K562 (cell line): ENCODE data around the gene LAMA2. TPM values are rescaled to one million over a fixed set of nuclear protein-coding genes. Genes with fewer than 3 reads are reported as not detected.

Experiments used
- EP400 ChIP-seq: fragments of 450-650 bp; IDR thresholded peaks from 2 replicates; pipeline ENCODE4 v1.6.1; 2017; ENCODE audit warnings: antibody characterized with exemption, mild to moderate bottlenecking, moderate library complexity
- ETS1 ChIP-seq: conservative IDR thresholded peaks from 2 replicates; pipeline ENCODE4 v1.6.1; 2011; ENCODE audit warnings: low read depth, mild to moderate bottlenecking, low read length; ENCODE audit not compliant: control insufficient read depth
- FOXJ3 ChIP-seq: sonication (generic); formaldehyde crosslinking; IDR thresholded peaks from 2 replicates; pipeline ENCODE4 v1.4.0; 2020; ENCODE audit warnings: mild to moderate bottlenecking, missing genetic modification reagents
- GMEB1 ChIP-seq: fragments of 250-450 bp; sonication (Bioruptor Pico); IDR thresholded peaks from 2 replicates; pipeline ENCODE4 v1.4.0; 2020; ENCODE audit warnings: mild to moderate bottlenecking
- GTF2B ChIP-seq: IDR thresholded peaks from 2 replicates; pipeline ENCODE4 v1.6.1; 2011; ENCODE audit not compliant: insufficient read length; ENCODE audit errors: extremely low read depth
- MBD2 ChIP-seq: sonication (generic); IDR thresholded peaks from 2 replicates; pipeline ENCODE4 v1.6.1; 2016; ENCODE audit warnings: low read depth, borderline replicate concordance
- MLLT1 ChIP-seq, 2 experiments: fragments of 450-650 bp; IDR thresholded peaks; 2 replicates each; pipeline ENCODE4 v1.6.1; 2016
- MYNN ChIP-seq, 2 experiments: sonication (generic); formaldehyde crosslinking in 1 of 2; IDR thresholded peaks; 2 replicates each; pipeline versions ENCODE4 v1.5.0 to v1.6.1; 2016 to 2020; ENCODE audit warnings: antibody characterized with exemption in 1 of 2, missing genetic modification reagents in 1 of 2
- NCOA2 ChIP-seq, 2 experiments: fragments of 450-650 bp; IDR thresholded peaks; 2 replicates each; pipeline ENCODE4 v1.6.1; 2018; ENCODE audit warnings: mild to moderate bottlenecking in 2 of 2, moderate library complexity in 1 of 2; ENCODE audit not compliant: partially characterized antibody in 2 of 2
- SAFB2 ChIP-seq: fragments of 200-400 bp; formaldehyde crosslinking; IDR thresholded peaks from 2 replicates; pipeline ENCODE4 v1.6.1; 2018; ENCODE audit warnings: borderline replicate concordance, low read length, low read depth, moderate library complexity; ENCODE audit not compliant: severe bottlenecking
- SMARCA4 ChIP-seq: fragments of 450-650 bp; IDR thresholded peaks from 2 replicates; pipeline ENCODE4 v1.6.1; 2016
- TAF9B ChIP-seq: fragments of 450-650 bp; IDR thresholded peaks from 2 replicates; pipeline ENCODE4 v1.6.1; 2018; ENCODE audit warnings: mild to moderate bottlenecking; ENCODE audit not compliant: partially characterized antibody
- THAP12 ChIP-seq: fragments of 250-450 bp; sonication (Bioruptor Pico); IDR thresholded peaks from 2 replicates; pipeline ENCODE4 v1.9.0; 2021; ENCODE audit warnings: mild to moderate bottlenecking, inconsistent platforms
- ZBTB5 ChIP-seq: fragments of 450-650 bp; IDR thresholded peaks from 2 replicates; pipeline ENCODE4 v1.6.1; 2017; ENCODE audit warnings: antibody characterized with exemption
- ZNF124 ChIP-seq: sonication (generic); formaldehyde crosslinking; IDR thresholded peaks from 2 replicates; pipeline ENCODE4 v1.8.1; 2022; ENCODE audit warnings: missing genetic modification reagents
- ZNF431 ChIP-seq: sonication (generic); formaldehyde crosslinking; IDR thresholded peaks from 2 replicates; pipeline ENCODE4 v1.8.0; 2022; ENCODE audit warnings: mild to moderate bottlenecking, missing genetic modification reagents
- ZNF584 ChIP-seq: fragments of 200-800 bp; sonication (Bioruptor generic); IDR thresholded peaks from 2 replicates; pipeline ENCODE4 v1.6.1; 2016; ENCODE audit warnings: low read depth, mild to moderate bottlenecking, missing genetic modification characterization, missing compliant biosample characterization
- ZNF77 ChIP-seq: fragments of 250-450 bp; sonication (Bioruptor Pico); IDR thresholded peaks from 2 replicates; pipeline ENCODE4 v1.5.0; 2020
- polyA plus RNA-seq, 8 experiments: library from polyadenylated mRNA; depleted of rRNA in 4 of 8; stranded (reverse) in 5 of 8; unstranded in 3 of 8; fragments of >200 nt; fragmentation: Nextera tagmentation in 2 of 8; fragmentation: Illumina TruSeq in 1 of 8; extraction: Ambion mirVana in 2 of 8; extraction: Trizol in 1 of 8; gene quantifications; 2 replicates each; pipeline versions ENCODE4 v1.2.1 to v1.2.3, GENCODE V29; 2011 to 2014; ENCODE audit warnings: inconsistent platforms in 1 of 8, missing spikeins in 1 of 8
- total RNA-seq, 7 experiments: library from RNA; depleted of rRNA in 6 of 7; stranded (reverse); fragments of >200 nt in 6 of 7; fragmentation: Illumina TruSeq in 2 of 7; extraction: Trizol in 2 of 7; gene quantifications; 2 replicates each; pipeline versions ENCODE4 v1.2.1 to v1.2.3, GENCODE V29; 2011 to 2021; ENCODE audit warnings: low replicate concordance in 1 of 7

The LAMA2 gene
- total and polyA plus RNA-seq, 9 of the 15 experiments (the other 6 are each of a cell fraction or from before 2014, with no cell fraction given), result 0.04 to 1.5 (median 0.36) TPM

- TF ChIP-seq MYNN (IDR thresholded peaks at IDR 0.05), result no peak
- no peak for TF ChIP-seq MYNN (CRISPR knock-in tag; IDR thresholded peaks at IDR 0.05)
- peak in 1 of 2 experiments; percentile 10 for TF ChIP-seq NCOA2 (IDR thresholded peaks at IDR 0.05; ENCODE audit: partially characterized antibody in 2 of 2)
- no peak for TF ChIP-seq FOXJ3
- 0 out of 2 replicates have a peak, but pooled peaks have one; percentile 41 for TF ChIP-seq ZNF584 (CRISPR knock-in tag)
- TF ChIP-seq ETS1, result no peak
- TF ChIP-seq GMEB1, result no peak
- no peak; a peak in 1 of 4 replicates for TF ChIP-seq MLLT1 (IDR thresholded peaks at IDR 0.05)
- TF ChIP-seq GTF2B, result no peak
- no peak for TF ChIP-seq SAFB2
- TF ChIP-seq ZNF431 (CRISPR knock-in tag), result no peak
- peak; percentile 40 for TF ChIP-seq TAF9B
- no peak for TF ChIP-seq THAP12 (CRISPR knock-in tag)
- TF ChIP-seq EP400, result peak; percentile 46
- peak; percentile 22; the same call in 1 of the 2 replicates for TF ChIP-seq MBD2
- TF ChIP-seq SMARCA4, result peak; percentile 49
- TF ChIP-seq ZBTB5, result no peak
- TF ChIP-seq ZNF124, result no peak
- no peak for TF ChIP-seq ZNF77
These were observed 607.8 kb downstream of the LAMA2 start (continued) for GRCh38 chr6:129490521-129491255.
